ENCODE results near the gene TMEM248. TPM values are rescaled to one million over a fixed set of nuclear protein-coding genes. Genes with fewer than 3 reads are reported as not detected.

The TMEM248 gene
- total and polyA plus RNA-seq, 2 of the 8 experiments (the other 6 are each of a cell fraction or from before 2014, with no cell fraction given): 63.6 to 126 TPM

DNA sequence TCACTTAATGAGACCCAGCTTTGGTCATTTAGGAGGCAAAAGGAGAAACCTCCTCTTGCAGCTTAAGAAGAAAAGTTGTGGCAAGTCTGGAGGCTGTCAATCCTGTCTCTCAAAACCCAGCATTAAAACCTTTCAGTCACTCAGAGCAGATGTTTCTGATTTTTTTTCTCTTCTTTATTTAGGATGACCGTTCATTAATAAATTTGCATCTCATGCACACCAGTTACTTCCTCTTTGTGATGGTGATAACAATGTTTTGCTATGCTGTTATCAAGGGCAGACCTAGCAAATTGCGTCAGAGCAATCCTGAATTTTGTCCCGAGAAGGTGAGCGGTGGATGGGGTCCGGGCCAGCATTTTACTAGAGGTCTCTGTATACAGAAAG, 32.0 kb downstream of the TMEM248 start (continued):
- TF ChIP-seq BACH1 (IDR thresholded peaks at IDR 0.05; ENCODE audit: low read length) (no peak), ASH2L (IDR thresholded peaks at IDR 0.05; ENCODE audit: low read length) (no peak), RBBP5 (IDR thresholded peaks at IDR 0.05; ENCODE audit: borderline replicate concordance, low read depth, low read length) (no peak), USF2 (IDR thresholded peaks at IDR 0.05; ENCODE audit: low read length) (no peak), TEAD4 (IDR thresholded peaks at IDR 0.05; ENCODE audit: low read depth, low read length) (no peak), YY1 (IDR thresholded peaks at IDR 0.05; ENCODE audit: low read depth, low read length) (no peak), SP4 (IDR thresholded peaks at IDR 0.05; ENCODE audit: low read length) (no peak), RXRA (IDR thresholded peaks at IDR 0.05; ENCODE audit: insufficient read depth, low read depth, low read length) (no peak)

Measured in H1 (cell line).